HG03558 (cell line): Measurements from ENCODE around the gene DNAJB8.

Source experiments
- ATAC-seq: cut with Tn5 transposase; IDR thresholded peaks from one replicate; pipeline ENCODE4 v1.9.1; 2021; ENCODE audit warnings: moderate number of reproducible peaks; ENCODE audit not compliant: unreplicated experiment; ENCODE audit errors: extremely low read depth

DNAJB8 gene

DNA sequence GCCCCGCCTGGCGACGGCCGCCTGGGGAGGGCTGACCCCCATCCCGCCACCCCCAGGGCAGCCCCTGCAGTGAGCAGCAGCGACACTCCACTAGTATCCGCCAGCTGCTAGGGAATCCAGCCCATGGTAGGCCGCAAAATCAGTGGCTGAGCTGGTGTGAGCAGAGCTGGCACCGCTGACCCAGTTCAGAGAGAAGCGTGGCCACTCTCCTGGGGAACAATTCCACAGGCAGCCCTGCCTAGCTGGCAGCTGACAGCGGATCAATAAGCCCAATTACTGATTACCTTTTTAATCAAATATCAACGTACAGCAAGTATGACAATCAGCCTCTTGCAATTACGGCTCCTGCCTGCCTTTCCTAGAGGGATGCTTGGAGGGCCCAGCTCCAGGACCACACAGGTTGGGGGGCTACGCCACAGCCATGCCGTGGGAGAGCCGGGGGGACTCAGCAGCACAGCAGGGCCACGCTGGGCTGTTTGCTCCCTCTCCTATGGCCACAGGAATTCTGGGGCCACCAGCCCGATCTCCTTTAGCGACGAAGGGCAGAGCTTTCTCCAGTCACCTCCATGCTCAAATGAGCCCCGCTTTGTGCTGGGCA is 13.9 kb downstream of the DNAJB8 start:
- ATAC-seq, result no peak

DNA sequence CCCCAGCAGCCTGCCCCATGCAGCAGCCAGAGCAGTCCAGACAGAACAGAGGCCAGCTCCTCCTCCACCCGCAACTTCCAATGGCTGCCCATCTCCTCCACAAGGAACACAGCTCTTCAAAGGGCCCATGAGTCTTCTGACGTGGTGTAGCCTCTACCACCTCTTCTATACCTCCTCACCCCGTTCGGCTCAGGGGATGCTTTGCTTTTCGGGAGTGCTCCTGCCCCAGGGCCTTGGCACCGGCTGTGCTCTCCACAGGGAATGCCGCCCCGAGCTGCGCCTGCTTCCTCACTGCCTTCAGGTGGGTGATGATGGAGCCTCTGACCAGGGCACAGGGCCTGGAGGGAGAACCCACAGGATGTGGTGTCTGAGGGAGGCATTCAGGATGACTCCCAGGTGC is 14.6 kb downstream of the DNAJB8 start:
- no peak for ATAC-seq

DNA sequence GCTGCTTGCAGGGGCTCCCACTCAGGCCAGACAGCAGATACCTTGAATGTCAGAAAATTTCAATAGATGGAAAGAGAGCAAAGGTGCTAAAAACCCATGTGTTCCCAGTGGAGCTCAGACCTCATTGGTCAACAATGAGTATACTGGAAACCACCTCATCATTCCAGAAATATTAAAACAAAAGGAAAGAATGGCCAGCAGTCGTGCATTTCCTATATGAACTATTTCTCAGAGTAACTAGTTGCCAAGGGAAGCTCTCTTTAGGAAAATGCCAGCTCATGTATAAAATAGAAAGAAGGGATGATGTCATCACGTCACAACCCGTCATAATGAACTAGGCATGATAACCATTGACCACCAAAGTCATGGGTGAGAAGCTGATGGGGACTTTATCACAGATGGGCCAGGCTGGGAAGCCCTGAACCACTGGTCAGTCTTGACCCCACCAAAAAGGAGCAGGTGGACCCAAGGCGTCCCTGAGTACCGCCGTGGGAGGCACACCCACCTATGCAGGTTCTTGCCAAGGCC is 17.5 kb downstream of the DNAJB8 start:
- no peak for ATAC-seq

DNA sequence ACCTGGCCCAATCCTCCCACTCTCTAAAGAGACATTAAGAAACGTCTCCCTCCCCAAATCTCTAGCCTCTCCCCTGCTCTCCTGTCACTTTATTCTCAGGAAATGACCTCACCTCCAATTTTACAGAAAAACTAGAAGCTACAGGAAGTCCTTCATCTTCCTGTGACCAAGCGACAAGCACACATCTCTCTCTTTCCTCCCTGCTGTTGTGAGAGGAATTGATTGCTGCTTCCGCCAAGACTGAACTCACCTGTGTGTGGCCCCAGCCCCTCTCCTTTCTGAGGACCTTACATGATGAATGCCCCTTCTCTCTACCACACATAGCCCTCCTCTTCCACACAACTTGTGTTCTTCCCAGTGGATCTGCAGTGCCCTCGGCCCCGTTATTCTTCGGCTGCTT is 18.2 kb downstream of the DNAJB8 start:
- no peak for ATAC-seq

DNA sequence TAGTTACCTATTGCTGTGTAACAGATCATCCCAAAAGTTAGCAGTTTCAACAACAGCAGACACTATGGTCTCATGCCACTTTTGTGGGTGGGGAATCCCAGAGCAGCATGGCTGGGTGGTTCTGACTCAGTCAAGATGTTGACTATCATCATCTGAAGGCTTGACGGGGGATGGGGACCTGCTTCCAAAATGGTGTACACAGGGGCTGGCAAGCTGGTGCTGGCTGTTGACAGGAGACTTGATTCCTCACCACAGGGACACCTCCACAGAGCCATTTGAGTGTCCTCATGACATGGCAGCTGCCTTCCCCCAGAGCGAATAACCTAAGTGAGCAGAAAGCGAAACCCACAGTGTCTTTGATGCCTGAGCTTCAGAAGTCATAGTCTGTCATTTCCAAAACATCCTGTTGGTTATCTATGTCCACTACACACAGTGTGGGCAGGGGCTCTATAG is 19.1 kb downstream of the DNAJB8 start:
- no peak for ATAC-seq

DNA sequence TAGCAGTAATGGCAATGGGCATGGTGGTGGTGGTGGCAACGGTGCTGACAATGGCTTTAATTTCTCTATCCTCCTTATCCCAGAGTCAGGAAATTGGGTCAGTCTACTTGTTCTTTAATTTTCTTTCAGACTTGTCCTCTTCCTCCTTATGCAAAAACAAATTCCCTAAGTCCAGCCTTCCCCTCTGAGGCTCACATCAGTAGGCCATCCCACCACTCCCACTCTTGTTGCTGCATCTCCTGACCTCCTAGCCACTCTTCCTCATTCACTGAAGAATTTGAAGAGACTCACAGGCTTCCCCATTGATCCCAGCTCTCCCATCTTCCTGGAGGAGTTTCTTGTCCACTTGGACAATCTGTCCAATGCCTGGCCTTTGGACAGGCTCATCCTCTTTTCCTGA is 19.9 kb downstream of the DNAJB8 start:
- ATAC-seq, result no peak

DNA sequence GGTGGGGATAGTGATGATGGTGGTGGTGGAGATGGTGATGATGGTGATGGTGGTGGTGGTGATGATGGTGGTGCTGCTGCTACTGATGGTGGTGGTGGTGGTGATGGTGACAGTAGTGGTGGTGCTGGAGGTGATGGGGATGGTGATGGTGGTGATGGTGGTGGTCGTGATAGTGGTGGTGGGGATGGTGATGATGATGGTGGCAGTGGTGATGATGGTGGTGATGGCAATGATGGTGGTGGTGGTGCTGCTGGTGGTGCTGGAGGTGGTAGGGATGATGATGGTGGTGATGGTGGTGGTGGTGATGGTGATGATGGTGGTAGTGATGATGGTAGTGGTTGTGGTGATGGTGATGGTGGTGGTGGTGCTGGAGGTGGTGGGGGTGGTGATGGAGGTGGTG is 21.3 kb downstream of the DNAJB8 start:
- no peak for ATAC-seq

DNA sequence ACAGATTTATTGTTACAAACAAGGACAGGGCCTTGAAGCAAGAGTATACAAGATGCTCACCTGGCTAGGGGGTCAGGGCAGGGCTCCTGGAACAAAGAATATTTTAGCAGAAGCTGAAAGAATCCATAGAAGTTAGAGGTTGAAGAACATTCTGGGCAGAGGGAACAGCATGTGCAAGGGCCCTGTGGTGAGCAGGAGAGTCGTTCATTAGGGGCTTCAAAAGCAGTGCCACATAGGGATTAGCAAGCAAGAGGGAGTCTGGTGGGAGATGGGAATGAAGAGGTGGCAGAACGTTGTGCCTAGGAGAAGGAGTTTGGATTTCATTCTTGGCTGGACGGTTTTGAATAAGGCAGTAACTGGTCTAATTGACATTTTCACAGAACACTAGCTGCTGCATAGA is 22.9 kb downstream of the DNAJB8 start:
- no peak for ATAC-seq

DNA sequence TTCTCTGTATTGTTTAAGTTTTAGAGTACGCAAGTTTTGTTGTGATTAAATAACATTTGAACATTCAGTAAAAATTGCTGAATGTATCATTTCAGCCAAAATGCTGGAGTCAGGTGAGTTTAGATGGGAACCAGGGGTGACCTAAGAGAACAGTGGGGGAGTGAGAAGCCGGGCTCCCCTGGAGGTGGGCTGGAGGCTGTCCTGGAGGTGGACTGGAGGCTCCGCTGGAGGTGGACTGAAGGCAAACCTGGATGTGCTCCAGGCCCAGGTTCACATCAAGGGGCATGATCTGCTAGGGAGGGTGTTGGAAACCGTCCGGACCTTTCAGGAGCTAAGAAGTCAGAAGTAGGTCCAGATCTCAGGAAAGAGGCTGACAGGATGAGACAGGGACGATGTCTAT is 23.7 kb downstream of the DNAJB8 start:
- no peak for ATAC-seq

DNA sequence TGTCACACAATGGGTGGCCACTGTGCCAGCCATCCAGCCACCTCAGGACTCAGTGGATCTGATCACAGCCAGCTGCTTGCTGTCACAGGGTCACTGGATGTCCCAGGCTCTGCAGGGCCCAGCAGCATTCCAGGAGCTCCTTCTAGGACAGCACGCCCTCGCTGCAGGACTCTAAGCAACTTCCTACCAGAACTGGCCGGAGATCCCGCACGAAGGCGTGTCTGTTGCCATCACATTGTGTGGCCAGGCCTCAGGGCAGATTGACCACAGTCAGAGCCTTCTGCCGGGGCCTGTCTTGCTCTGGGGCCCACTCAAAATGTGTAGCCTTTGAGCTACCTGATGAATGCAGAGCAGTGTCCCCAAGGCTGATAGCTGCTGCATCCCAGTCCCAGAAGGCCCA is 24.6 kb downstream of the DNAJB8 start:
- no peak for ATAC-seq

DNA sequence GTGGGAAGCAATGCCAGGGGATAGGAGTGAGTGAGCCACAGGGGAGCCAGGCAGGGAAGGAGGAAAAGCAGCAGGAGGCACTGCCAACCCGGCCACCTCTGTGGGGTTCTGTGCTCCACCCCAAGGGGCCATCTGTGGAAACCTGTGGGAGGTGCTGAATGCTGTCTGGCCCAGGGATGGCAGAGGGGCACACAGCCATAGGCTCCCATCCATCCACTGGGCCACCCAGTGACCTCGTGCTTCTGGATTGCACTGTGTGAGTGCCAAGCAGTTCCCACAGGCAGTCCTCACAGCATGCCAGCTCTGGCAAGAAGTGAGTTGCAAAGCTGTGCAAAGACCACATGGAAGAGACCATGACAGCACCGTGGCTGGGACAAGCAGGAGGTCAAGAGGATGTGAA is 27.5 kb downstream of the DNAJB8 start:
- ATAC-seq, result no peak

DNA sequence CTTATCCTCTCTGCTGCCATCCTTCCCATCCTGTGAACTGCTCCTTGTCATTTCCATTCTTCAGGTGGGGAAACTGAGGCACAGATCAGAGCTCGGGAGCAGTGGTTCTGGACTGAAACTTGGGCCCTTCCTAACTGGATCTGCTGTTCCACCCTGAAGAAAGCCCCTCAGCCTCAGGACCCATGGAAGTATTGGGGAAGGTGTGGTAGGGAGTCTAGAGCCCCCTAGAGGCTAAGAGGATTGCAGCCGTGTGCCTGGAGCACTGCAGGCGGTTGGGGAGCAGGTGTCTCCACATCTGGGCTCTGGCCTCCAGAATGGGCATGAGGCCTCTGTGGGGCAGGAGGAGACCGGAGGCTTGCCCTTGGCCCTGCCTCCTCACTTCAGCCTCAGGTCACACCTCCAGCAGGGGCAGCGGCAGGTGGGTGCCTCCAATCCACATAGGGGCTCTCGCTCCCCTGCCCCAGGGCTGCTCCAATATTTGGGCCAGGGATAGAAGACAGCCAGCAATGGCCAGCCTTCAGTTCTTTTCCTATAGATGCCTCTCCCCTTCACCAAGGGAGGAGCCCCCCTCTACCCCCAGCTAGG is 28.1 kb downstream of the DNAJB8 start:
- no peak for ATAC-seq

DNA sequence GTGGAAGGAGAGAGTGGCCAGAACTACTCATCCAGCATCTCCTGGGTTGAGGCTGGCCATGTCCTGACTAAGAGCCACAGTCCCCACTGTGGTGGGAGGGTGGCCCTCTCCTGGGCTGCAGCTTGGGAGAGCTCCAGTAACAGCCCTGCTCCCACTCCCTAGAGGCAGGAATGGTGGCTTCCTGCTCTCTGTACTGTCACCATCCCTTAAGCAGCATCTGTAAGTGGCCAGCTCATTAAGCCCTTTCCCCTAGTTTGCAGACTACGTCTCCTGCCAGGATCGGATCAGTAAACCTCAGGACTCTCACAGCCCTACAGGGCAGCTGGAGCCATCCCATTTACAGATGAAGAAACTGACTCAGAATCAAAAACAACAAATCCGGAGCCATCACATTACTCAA is 30.5 kb downstream of the DNAJB8 start:
- no peak for ATAC-seq

DNA sequence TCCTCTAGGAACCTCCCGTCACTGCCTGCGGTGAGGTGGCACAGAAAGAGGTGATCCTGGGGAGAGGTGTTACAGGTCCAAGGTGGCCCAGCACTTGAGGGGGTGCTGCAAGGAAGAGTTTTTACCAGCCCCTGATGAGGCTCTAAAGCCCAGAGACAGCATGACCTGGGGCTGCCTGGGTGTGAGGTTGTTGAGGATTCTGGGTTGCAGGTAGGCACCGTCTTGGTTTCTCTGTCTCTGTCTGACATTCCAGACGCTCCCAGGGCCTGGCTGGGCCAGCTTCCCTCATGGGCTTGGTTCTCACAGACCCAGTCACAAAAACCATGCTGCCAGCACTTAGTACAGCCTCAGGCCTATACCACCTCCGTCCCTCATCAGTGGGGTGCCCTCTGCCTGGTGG is 31.1 kb downstream of the DNAJB8 start:
- no peak for ATAC-seq

DNA sequence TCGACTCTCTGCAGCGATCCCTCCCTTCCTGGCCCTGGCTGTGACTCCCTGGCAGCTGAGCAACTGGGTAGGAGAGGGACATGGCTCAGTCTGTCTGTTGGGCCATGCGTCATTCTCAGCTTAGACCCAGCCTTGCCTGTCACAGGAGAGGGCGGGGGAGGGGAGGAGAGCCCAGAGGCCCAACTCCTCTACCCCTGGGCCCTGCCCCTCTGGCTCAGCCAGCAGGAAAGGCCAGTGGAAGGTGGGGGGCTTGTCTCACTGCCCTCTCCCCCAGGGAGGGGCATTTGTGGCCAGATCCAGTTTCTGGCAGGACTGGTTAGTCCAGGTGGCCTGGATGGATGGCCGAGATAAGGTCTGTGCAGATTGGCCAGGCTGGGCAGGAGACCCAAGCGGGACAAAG is 31.6 kb downstream of the DNAJB8 start:
- no peak for ATAC-seq

DNA sequence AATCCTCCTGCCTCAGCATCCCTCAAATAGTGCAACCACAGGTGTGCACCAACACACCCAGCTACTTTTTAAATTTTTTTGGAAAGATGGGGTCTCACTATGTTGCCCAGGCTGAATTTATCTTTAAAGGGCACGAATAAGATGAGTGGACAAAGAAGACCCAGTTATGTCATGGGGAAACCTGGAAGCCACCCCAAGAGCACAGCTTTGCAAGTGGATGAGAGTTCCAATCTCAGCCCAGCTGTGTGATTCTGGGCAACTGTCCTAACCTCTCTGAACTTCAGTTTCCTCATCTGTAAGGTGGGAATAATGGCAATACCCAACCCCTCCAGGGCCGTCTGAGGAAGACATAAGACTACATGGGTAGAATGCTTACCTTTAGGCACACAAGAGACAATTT is 32.2 kb downstream of the DNAJB8 start:
- no peak for ATAC-seq

DNA sequence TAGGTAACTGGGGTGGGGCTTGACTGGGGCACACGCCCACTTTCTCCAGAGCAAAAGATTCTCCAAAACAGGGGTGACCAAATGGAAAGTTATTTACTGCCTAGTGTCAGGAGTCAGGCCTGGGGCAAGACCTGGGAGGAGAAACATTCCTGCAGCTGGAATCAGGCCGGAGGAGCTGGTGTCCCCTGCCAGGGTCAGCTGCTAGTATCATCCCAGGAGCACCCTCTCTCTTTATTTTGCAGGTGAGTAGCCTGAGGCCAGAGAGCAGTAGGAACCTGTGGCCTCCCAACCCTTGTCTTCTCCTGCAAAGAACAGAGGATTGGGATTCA is 32.9 kb downstream of the DNAJB8 start:
- ATAC-seq, result no peak

DNA sequence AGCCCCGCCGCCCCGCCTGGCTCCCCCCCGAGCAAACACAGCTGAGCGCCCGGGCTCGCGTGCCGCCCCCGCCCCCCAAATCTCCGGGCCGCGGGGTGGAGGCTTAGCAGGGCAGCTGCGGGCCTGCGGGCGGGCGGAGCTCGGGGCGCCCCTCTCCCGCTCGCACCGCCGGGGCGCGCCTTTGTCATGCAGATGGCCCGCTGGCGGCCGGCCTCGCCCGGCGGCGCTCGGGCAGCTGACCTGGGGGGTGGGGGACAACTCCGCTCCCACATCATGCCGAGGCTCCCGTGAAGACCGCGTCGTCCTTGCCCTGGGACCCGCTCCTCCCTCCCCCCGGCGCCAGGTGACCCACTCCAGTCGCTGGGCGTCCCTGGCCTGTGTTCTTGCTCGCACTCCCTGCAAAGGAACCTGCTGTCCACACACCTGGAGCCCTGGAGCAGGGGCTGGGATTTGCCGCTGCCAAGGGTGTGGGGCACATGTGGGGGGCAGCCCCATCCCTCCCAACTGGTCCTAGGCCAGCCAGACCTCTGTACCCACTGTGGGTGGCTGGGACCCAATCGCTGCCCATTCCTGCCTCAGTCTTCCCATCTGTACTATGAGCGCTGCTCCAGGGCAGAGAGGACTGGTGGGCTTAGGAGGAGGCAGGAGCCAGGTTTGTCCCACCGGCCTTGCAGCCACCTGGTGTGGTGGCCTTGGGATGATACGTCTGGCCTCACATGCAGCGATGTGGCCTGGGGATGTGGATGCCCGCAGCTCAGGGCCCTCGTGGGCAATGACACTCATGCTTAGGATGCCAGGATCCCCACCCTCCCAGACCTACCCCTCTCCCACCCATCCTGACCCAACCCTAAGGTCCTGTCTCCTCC is 33.5 kb downstream of the DNAJB8 start:
- no peak for ATAC-seq

DNA sequence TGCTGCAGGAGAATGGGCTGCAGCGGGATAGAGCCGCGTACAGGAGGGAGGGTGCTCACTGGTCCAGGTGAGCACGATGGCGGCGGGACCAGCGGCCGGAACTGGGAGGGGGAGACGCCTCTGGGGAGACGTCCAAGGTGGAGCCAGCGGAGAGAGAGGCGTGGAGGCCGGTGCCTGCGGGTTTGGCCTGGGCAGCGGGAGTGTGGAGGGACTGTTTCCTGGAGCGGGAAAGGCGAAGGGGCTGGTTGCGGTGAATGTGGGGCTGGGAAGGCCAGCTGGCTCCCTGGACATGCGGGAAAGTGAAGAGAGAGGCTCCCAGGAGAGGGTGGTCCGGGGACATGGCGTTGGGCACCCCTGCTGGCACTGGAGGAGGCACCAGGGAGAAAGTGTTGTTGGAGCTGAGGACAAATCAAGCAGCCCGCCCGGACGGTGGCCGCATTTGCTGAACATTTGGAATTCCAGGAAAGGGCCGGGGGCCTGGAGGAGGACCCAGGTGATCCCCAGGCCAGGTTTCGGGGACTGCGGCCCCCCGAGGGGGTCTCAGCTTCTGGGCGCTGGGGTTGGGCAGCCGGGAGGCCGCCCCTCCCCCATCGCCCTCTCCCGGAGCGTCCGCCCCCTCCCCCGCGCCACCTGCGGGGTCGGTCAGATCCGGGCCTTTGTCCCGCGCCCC is 34.3 kb downstream of the DNAJB8 start:
- no peak for ATAC-seq

DNA sequence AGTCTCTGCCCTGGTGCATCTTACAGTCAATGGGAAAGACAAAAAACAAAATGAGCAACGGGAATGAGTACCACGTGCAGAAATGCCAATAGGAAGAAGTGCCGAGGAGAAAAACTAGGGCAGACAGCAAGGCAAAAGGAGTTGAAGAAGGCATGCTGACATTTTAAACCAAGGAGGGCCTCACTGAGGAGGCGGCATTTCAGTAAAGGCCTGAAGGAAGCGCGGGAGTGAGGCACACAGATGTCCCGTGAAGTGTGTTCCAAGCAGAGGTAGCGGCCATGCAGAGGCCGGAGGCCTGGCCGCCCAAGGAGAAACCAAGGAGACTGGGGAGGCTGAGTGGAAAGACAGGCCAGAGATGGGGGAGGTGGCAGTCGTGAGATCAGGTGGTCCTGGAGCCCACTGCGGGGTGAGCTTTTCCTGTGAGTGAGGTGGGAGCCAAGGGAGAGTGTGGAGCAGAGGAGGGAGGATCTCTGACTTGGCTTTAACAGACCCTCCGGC is 34.8 kb downstream of the DNAJB8 start:
- no peak for ATAC-seq

DNA sequence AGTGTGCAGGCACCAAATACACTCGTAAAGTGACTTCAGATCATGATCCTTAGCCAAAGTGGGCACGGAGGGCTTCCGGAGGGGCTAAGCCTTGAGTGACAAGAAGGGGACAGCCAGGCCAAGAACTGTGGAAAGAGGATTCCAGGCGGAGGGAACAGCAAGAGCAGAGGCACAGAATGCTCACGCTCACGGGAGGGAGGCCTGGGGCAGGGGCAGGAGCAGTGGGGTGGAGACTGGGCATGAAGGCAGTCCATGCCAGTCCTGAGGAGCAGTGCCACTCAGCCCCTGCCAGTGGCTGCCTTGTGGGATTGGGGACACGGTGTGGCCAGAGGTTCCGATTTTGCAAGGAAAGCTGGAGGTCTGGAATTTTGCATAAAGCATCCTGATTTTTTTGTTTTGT is 36.0 kb downstream of the DNAJB8 start:
- ATAC-seq, result no peak
